Measurements from ENCODE around the gene LRRC7. TPM values are rescaled to one million over a fixed set of nuclear protein-coding genes. Genes with fewer than 3 reads are reported as not detected.

The LRRC7 gene
- total RNA-seq, 3 donors from 2014 or later (not counting 1 experiment from before 2014, with no cell fraction given): not detected

- no peaks in the 10 kb centered on the region for H3K36me3 ChIP-seq (ENCODE audit: control insufficient read depth, insufficient read depth, low read length)
- Mint-ChIP-seq H3K36me3 (no peaks in the 10 kb centered on the region), H3K27ac (no peak overlapping the region), H3K27me3 (ENCODE audit: low read depth in 2 of 2) (no peaks in the 10 kb centered on the region), H3K4me3 (no peak overlapping the region), H3K4me1 (no peaks in the 10 kb centered on the region), H3K9me3 (peaks cover 5% of the 10 kb centered on the region in 2 donors)
- ATAC-seq (no peak), DNase-seq (no peak)
- no peak for TF ChIP-seq CTCF (IDR thresholded peaks at IDR 0.05)
- intact Hi-C loops (cut with micrococcal nuclease): no loop called here
- H3K9me3 ChIP-seq (ENCODE audit: control insufficient read depth, insufficient read depth, low read length): no peaks in the 10 kb centered on the region
- no peaks in the 10 kb centered on the region for H3K4me1 ChIP-seq (ENCODE audit: control insufficient read depth, insufficient read depth, low read length)
- no peak overlapping the region for H3K27ac ChIP-seq (ENCODE audit: low read length)
- H3K4me3 ChIP-seq (ENCODE audit: low read length): no peak overlapping the region
- H3K27me3 ChIP-seq (ENCODE audit: control insufficient read depth, insufficient read depth, low read length): no peaks in the 10 kb centered on the region
These were observed 489.8 kb downstream of the LRRC7 start for GRCh38 chr1:70057500-70057899.

- intact Hi-C loops (cut with micrococcal nuclease): no loop called here
- H3K4me1 Mint-ChIP-seq: no peaks in the 10 kb centered on the region
- DNase-seq (no peak), ATAC-seq (no peak)
- no peaks in the 10 kb centered on the region for H3K36me3 Mint-ChIP-seq
- H3K27me3 Mint-ChIP-seq (ENCODE audit: low read depth in 2 of 2): no peaks in the 10 kb centered on the region
- Histone ChIP-seq H3K4me3 (ENCODE audit: low read length) (no peak overlapping the region), H3K4me1 (ENCODE audit: control insufficient read depth, insufficient read depth, low read length) (no peaks in the 10 kb centered on the region), H3K36me3 (ENCODE audit: control insufficient read depth, insufficient read depth, low read length) (no peaks in the 10 kb centered on the region), H3K27ac (ENCODE audit: low read length) (no peak overlapping the region), H3K27me3 (ENCODE audit: control insufficient read depth, insufficient read depth, low read length) (no peaks in the 10 kb centered on the region), H3K9me3 (ENCODE audit: control insufficient read depth, insufficient read depth, low read length) (no peaks in the 10 kb centered on the region)
- TF ChIP-seq CTCF (IDR thresholded peaks at IDR 0.05): no peak
- peaks cover 0 to 3% of the 10 kb centered on the region in 2 donors for H3K9me3 Mint-ChIP-seq
- no peak overlapping the region for H3K4me3 Mint-ChIP-seq
- no peak overlapping the region for H3K27ac Mint-ChIP-seq
These were observed 493.5 kb downstream of the LRRC7 start for GRCh38 chr1:70061231-70061630.

- Mint-ChIP-seq H3K27ac (no peak overlapping the region), H3K36me3 (no peaks in the 10 kb centered on the region), H3K9me3 (peaks cover 7 to 8% of the 10 kb centered on the region in 2 donors), H3K4me1 (no peaks in the 10 kb centered on the region), H3K27me3 (ENCODE audit: low read depth in 2 of 2) (no peaks in the 10 kb centered on the region), H3K4me3 (no peak overlapping the region)
- intact Hi-C loops (cut with micrococcal nuclease): no loop called here
- H3K9me3 ChIP-seq (ENCODE audit: control insufficient read depth, insufficient read depth, low read length): no peaks in the 10 kb centered on the region
- no peaks in the 10 kb centered on the region for H3K36me3 ChIP-seq (ENCODE audit: control insufficient read depth, insufficient read depth, low read length)
- H3K4me1 ChIP-seq (ENCODE audit: control insufficient read depth, insufficient read depth, low read length): no peaks in the 10 kb centered on the region
- H3K27ac ChIP-seq (ENCODE audit: low read length): no peak overlapping the region
- TF ChIP-seq CTCF (IDR thresholded peaks at IDR 0.05): no peak
- no peaks in the 10 kb centered on the region for H3K27me3 ChIP-seq (ENCODE audit: control insufficient read depth, insufficient read depth, low read length)
- ATAC-seq (no peak), DNase-seq (no peak)
- H3K4me3 ChIP-seq (ENCODE audit: low read length): no peak overlapping the region
These were observed 496.1 kb downstream of the LRRC7 start for GRCh38 chr1:70063861-70064260.

GRCh38 chr1:70066711-70067110 lies 499.0 kb downstream of the LRRC7 start:
- H3K27ac ChIP-seq (ENCODE audit: low read length): no peak overlapping the region
- Mint-ChIP-seq H3K27ac (no peak overlapping the region), H3K4me3 (no peak overlapping the region), H3K9me3 (peaks cover 8 to 12% of the 10 kb centered on the region in 2 donors), H3K4me1 (no peaks in the 10 kb centered on the region), H3K36me3 (no peaks in the 10 kb centered on the region), H3K27me3 (ENCODE audit: low read depth in 2 of 2) (no peaks in the 10 kb centered on the region)
- no peaks in the 10 kb centered on the region for H3K27me3 ChIP-seq (ENCODE audit: control insufficient read depth, insufficient read depth, low read length)
- H3K36me3 ChIP-seq (ENCODE audit: control insufficient read depth, insufficient read depth, low read length): no peaks in the 10 kb centered on the region
- no peak for ATAC-seq
- no peaks in the 10 kb centered on the region for H3K9me3 ChIP-seq (ENCODE audit: control insufficient read depth, insufficient read depth, low read length)
- WGBS (ENCODE audit: insufficient coverage): no CpG with 5 or more reads among the region's 2 CpGs
- intact Hi-C loops (cut with micrococcal nuclease): no loop called here
- no peaks in the 10 kb centered on the region for H3K4me1 ChIP-seq (ENCODE audit: control insufficient read depth, insufficient read depth, low read length)
- TF ChIP-seq CTCF (IDR thresholded peaks at IDR 0.05): no peak
- H3K4me3 ChIP-seq (ENCODE audit: low read length): no peak overlapping the region
- DNase-seq: no peak

Measured in natural killer cell (primary cell).